Keratinocyte (primary cell): Measurements from ENCODE around the gene FAM186B. TPM values are rescaled to one million over a fixed set of nuclear protein-coding genes. Genes with fewer than 3 reads are reported as not detected.

ENCODE experiments used
- DNase-seq: peaks from one replicate; pipeline ENCODE4 v3.0.0-alpha.2; 2011; ENCODE audit warnings: low read depth, missing footprints, low spot score
- FAIRE-seq: peaks from 2 replicates; lab custom pipeline; 2011; peaks lifted over from hg19 to GRCh38; lab: Jason Lieb, UNC
- H2AFZ ChIP-seq: 2 replicates; pipeline ENCODE4 v1.6.0; 2012; ENCODE audit warnings: low read length, control low read depth, inconsistent platforms; ENCODE audit not compliant: control insufficient read depth
- H3K27ac ChIP-seq: 2 replicates; pipeline ENCODE4 v1.5.1; 2011; ENCODE audit warnings: low read length; ENCODE audit not compliant: control insufficient read depth, insufficient read depth
- H3K27me3 ChIP-seq: 3 replicates; pipeline ENCODE4 v1.6.0; 2011; ENCODE audit warnings: low read length; ENCODE audit not compliant: control insufficient read depth, insufficient read depth; ENCODE audit errors: extremely low read depth
- H3K36me3 ChIP-seq, 2 experiments: 2 replicates in 1 of 2; 3 replicates in 1 of 2; pipeline ENCODE4 v1.5.1; 2011; ENCODE audit warnings: low read length in 2 of 2, mild to moderate bottlenecking in 1 of 2; ENCODE audit not compliant: control insufficient read depth in 2 of 2, insufficient read depth in 2 of 2; ENCODE audit errors: extremely low read depth in 1 of 2
- H3K4me1 ChIP-seq: 3 replicates; pipeline ENCODE4 v1.5.1; 2011; ENCODE audit warnings: low read length; ENCODE audit not compliant: control insufficient read depth, insufficient read depth; ENCODE audit errors: extremely low read depth
- H3K4me2 ChIP-seq: 3 replicates; pipeline ENCODE4 v1.6.0; 2011; ENCODE audit warnings: low read depth, low read length; ENCODE audit not compliant: control insufficient read depth, insufficient read depth; ENCODE audit errors: extremely low read depth
- H3K4me3 ChIP-seq, 3 experiments: fragments of 200-600 bp in 1 of 3; sonication (generic) in 1 of 3; 2 replicates in 2 of 3; 3 replicates in 1 of 3; pipeline ENCODE4 v1.5.1; 2011 to 2016; ENCODE audit warnings: low read length in 3 of 3, mild to moderate bottlenecking in 3 of 3, control low read depth in 2 of 3, inconsistent platforms in 1 of 3, low read depth in 1 of 3, mixed read lengths in 1 of 3, mixed run types in 1 of 3, moderate library complexity in 1 of 3; ENCODE audit not compliant: control insufficient read depth in 2 of 3, insufficient read depth in 2 of 3; ENCODE audit errors: extremely low read depth in 1 of 3
- H3K79me2 ChIP-seq: 2 replicates; pipeline ENCODE4 v1.6.0; 2012; ENCODE audit warnings: low read length; ENCODE audit not compliant: control insufficient read depth, insufficient read depth
- H3K9ac ChIP-seq: 3 replicates; pipeline ENCODE4 v1.6.0; 2011; ENCODE audit warnings: low read length; ENCODE audit not compliant: control insufficient read depth, insufficient read depth; ENCODE audit errors: extremely low read depth
- H3K9me1 ChIP-seq: 3 replicates; pipeline ENCODE4 v1.6.0; 2011; ENCODE audit warnings: low read length; ENCODE audit not compliant: control insufficient read depth, insufficient read depth; ENCODE audit errors: extremely low read depth
- H3K9me3 ChIP-seq: 2 replicates; pipeline ENCODE4 v1.5.1; 2012; ENCODE audit warnings: low read depth, low read length; ENCODE audit not compliant: control insufficient read depth
- H4K20me1 ChIP-seq: 3 replicates; pipeline ENCODE4 v1.6.0; 2011; ENCODE audit warnings: low read length; ENCODE audit not compliant: control insufficient read depth, insufficient read depth; ENCODE audit errors: extremely low read depth
- EZH2 ChIP-seq: IDR thresholded peaks from one replicate; pipeline ENCODE4 v1.6.1; 2012; ENCODE audit warnings: inconsistent platforms, mild to moderate bottlenecking, low read length, moderate library complexity
- dilution Hi-C: fragments of 300-500 bp; cut with MboI; formaldehyde crosslinking; loops from one replicate; pipeline ENCODE4 v1.7.0; 2020; ENCODE audit warnings: low sequenced_read_pairs; ENCODE audit not compliant: extremely low pct_ligation_motif_present
- polyA plus RNA-seq, 5 experiments: library from polyadenylated mRNA; depleted of rRNA in 3 of 5; stranded (reverse) in 3 of 5; stranded (forward) in 1 of 5; unstranded in 1 of 5; fragments of >200 nt; gene quantifications; 1 replicate in 1 of 5; 2 replicates in 3 of 5; 3 replicates in 1 of 5; pipeline versions ENCODE4 v1.2.1 to v1.2.3, GENCODE V29; 2011 to 2012; ENCODE audit warnings: missing spikeins in 2 of 5, low read depth in 1 of 5, low replicate concordance in 1 of 5
- TF ChIP-seq, protein P1 (sequence below), 3 experiments: IDR thresholded peaks in 1 of 3; conservative IDR thresholded peaks in 1 of 3; optimal IDR thresholded peaks in 1 of 3; 2 replicates in 2 of 3; 3 replicates in 1 of 3; pipeline versions ENCODE3 to v1.5.1; 2011; ENCODE audit warnings: low read length in 3 of 3, mild to moderate bottlenecking in 3 of 3, moderate library complexity in 2 of 3, control low read depth in 1 of 3, inconsistent platforms in 1 of 3; ENCODE audit not compliant: insufficient read depth in 2 of 3; ENCODE audit errors: extremely low read depth in 1 of 3

The FAM186B gene
- polyA plus RNA-seq, 1 donor (not counting 4 experiments of a cell fraction or from before 2014, with no cell fraction given) = 0.13 TPM

DNA sequence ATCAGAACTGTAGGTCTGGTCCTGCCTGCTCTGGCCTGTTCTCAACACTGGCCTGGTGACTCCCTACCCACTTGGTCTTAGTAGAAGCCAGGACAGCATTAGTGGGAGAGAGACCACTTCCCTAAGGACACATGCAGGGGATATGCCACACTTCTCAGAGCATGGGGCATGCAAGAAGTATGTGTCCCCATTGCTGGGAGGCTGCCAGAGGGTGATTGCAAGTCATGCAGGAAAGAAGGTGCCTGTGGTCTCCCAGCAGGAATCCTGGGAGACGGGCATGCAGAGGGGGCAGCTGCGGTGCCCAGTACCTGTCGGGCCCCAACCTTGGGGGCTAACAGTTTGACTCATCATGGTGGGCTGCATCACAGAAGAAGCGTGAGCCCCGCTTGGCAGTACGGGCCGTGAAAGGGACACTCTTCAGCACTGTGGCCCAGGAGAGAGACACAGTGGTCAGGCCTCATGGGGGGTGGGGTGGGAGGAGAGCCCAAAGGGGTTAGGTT is 40.9 kb upstream of the FAM186B start:
- peaks cover 15% of the 10 kb centered on the region for H3K4me1 ChIP-seq

GRCh38 chr12:49645146-49646039 is 40.0 kb upstream of the FAM186B start:
- Histone ChIP-seq H3K4me2 (no peak overlapping the region), H3K4me1 (peaks cover 15% of the 10 kb centered on the region), H3K27ac (no peak overlapping the region), H3K9ac (no peak overlapping the region), H3K36me3 (peaks cover 22 to 38% of the 10 kb centered on the region in 2 experiments), H4K20me1 (no peaks in the 10 kb centered on the region), H3K4me3 (no peak overlapping the region), H3K27me3 (no peaks in the 10 kb centered on the region), H3K9me1 (no peaks in the 10 kb centered on the region), H2AFZ (no peak overlapping the region), H3K79me2 (no peaks in the 10 kb centered on the region), H3K9me3 (no peaks in the 10 kb centered on the region)
- no peak for DNase-seq
- dilution Hi-C loops = no loop called here
- FAIRE-seq = no peak
- TF ChIP-seq EZH2 = no peak
- TF ChIP-seq, protein P1, sequence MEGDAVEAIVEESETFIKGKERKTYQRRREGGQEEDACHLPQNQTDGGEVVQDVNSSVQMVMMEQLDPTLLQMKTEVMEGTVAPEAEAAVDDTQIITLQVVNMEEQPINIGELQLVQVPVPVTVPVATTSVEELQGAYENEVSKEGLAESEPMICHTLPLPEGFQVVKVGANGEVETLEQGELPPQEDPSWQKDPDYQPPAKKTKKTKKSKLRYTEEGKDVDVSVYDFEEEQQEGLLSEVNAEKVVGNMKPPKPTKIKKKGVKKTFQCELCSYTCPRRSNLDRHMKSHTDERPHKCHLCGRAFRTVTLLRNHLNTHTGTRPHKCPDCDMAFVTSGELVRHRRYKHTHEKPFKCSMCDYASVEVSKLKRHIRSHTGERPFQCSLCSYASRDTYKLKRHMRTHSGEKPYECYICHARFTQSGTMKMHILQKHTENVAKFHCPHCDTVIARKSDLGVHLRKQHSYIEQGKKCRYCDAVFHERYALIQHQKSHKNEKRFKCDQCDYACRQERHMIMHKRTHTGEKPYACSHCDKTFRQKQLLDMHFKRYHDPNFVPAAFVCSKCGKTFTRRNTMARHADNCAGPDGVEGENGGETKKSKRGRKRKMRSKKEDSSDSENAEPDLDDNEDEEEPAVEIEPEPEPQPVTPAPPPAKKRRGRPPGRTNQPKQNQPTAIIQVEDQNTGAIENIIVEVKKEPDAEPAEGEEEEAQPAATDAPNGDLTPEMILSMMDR (optimal IDR thresholded peaks at IDR 0.05 in 1 of 3, IDR thresholded peaks at IDR 0.05 in 1 of 3, conservative IDR thresholded peaks at IDR 0.05 in 1 of 3; ENCODE audit: extremely low read depth in 1 of 3, insufficient read depth in 2 of 3, low read length in 3 of 3) = no peak

More for the DNA sequence above, 40.9 kb upstream of the FAM186B start:
- no peak overlapping the region for H3K27ac ChIP-seq
- no peaks in the 10 kb centered on the region for H3K9me1 ChIP-seq
- no peak overlapping the region for H2AFZ ChIP-seq
- no peak for TF ChIP-seq EZH2
- TF ChIP-seq, protein P1 (optimal IDR thresholded peaks at IDR 0.05 in 1 of 3, IDR thresholded peaks at IDR 0.05 in 1 of 3, conservative IDR thresholded peaks at IDR 0.05 in 1 of 3; ENCODE audit: extremely low read depth in 1 of 3, insufficient read depth in 2 of 3, low read length in 3 of 3) = no peak
- FAIRE-seq (no peak), DNase-seq (no peak)
- no peak overlapping the region for H3K4me3 ChIP-seq
- no peaks in the 10 kb centered on the region for H3K79me2 ChIP-seq
- dilution Hi-C loops = no loop called here
- H3K9ac ChIP-seq = no peak overlapping the region
- no peaks in the 10 kb centered on the region for H3K9me3 ChIP-seq
- H3K27me3 ChIP-seq = no peaks in the 10 kb centered on the region
- peaks cover 16 to 28% of the 10 kb centered on the region in 2 experiments for H3K36me3 ChIP-seq
- no peaks in the 10 kb centered on the region for H4K20me1 ChIP-seq
- H3K4me2 ChIP-seq = no peak overlapping the region
